Measurements from ENCODE around the gene PDCD11.

Gene PDCD11

DNA sequence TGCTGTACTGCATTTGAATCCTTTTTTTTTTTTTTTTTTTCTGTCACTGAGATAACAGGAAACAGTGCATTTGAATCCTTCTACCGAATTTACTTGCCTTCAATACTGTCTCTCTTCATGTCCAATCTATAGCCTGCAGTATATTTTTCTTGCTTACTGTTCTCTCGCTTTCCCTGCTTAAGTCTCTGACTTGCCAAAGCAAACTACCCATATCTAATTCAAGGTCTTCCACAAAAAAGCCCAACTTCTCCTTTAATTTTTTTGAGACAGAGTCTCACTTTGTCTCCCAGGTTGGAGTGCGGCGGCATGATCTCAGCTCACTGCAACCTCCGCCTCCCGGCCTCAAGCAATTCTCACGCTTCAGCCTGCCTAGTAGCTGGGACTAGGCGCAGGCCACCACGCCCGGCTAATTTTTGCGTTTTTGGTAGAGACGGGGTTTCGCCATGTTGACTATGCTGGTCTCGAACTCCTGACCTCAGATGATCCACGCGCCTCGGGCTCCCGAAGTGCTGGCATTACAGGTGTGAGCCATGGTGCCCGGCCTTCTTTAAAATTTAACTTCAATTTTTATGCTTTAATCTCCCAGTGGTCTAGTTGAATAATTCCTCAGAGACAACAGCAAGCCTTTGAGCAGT lies 882 bp downstream of the PDCD11 start (continued):
- no peak for TF ChIP-seq HIC1 (tag by site-specific recombination; IDR thresholded peaks at IDR 0.05)

DNA sequence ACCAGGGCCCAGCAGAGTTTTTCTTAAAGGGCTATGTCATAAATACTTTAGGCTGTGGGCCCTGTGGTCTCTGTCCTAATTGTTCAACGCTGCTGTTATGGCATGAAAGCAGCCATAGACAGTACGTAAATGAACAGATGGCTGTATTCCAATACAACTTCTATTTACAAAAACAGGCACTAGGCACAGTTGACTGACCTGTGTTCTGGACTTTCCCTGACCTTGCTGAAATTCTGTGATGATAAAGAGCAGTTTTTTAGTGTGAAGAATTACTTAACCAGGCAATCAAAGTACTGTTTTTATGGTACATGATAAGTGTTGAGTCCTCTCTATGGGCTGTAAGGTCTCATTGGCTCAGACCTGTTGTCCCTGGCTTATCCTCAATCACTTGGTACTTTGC lies 17.1 kb downstream of the PDCD11 start:
- POLR2A ChIA-PET, result no interaction called here
- H3K9me3 ChIP-seq (ENCODE audit: control insufficient read depth, insufficient read depth, low read depth, low read length), result no peaks in the 10 kb centered on the region
- no peak overlapping the region for H3K4me3 ChIP-seq (ENCODE audit: low read depth, low read length)
- no peaks in the 10 kb centered on the region for H3K4me1 ChIP-seq (ENCODE audit: control insufficient read depth, insufficient read depth, low read length)
- H3K36me3 ChIP-seq (ENCODE audit: control insufficient read depth in 2 of 2, insufficient read depth in 1 of 2, low read length in 2 of 2), result peaks cover 58 to 90% of the 10 kb centered on the region in 2 experiments
- peak; percentile 46; the same call in 1 of the 2 replicates for TF ChIP-seq ZNF600 (tag by site-specific recombination; IDR thresholded peaks at IDR 0.05)
- TF ChIP-seq ZNF658 (tag by site-specific recombination; IDR thresholded peaks at IDR 0.05), result no peak
- TF ChIP-seq SCRT2 (tag by site-specific recombination; IDR thresholded peaks at IDR 0.05), result no peak
- CTCF ChIA-PET, result interaction anchor here (0.6 to 7.7 kb wide), 4 partner anchors 10 to 180 kb away, joined by 3 to 58 read pairs (median 7); no protein-coding TSS in a partner anchor
- no peak overlapping the region for H3K27ac ChIP-seq (ENCODE audit: extremely low read depth, low read depth, low read length)

- peaks cover 60 to 92% of the 10 kb centered on the region in 2 experiments for H3K36me3 ChIP-seq (ENCODE audit: control insufficient read depth in 2 of 2, insufficient read depth in 1 of 2, low read length in 2 of 2)
- POLR2A ChIA-PET, result no interaction called here
Observed at GRCh38 chr10:103415581-103415980, 19.2 kb downstream of the PDCD11 start.

More at GRCh38 chr10:103415581-103415980, 19.2 kb downstream of the PDCD11 start:
- no peak overlapping the region for H3K4me3 ChIP-seq (ENCODE audit: low read depth, low read length)
- H3K9me3 ChIP-seq (ENCODE audit: control insufficient read depth, insufficient read depth, low read depth, low read length), result no peaks in the 10 kb centered on the region
- H3K4me1 ChIP-seq (ENCODE audit: control insufficient read depth, insufficient read depth, low read length), result no peaks in the 10 kb centered on the region
- H3K27ac ChIP-seq (ENCODE audit: extremely low read depth, low read depth, low read length), result no peak overlapping the region
- CTCF ChIA-PET, result interaction anchor here (1.1 to 7.7 kb wide), 14 partner anchors 13 to 270 kb away, joined by 3 to 58 read pairs (median 6); no protein-coding TSS in a partner anchor
- TF ChIP-seq, protein P1, sequence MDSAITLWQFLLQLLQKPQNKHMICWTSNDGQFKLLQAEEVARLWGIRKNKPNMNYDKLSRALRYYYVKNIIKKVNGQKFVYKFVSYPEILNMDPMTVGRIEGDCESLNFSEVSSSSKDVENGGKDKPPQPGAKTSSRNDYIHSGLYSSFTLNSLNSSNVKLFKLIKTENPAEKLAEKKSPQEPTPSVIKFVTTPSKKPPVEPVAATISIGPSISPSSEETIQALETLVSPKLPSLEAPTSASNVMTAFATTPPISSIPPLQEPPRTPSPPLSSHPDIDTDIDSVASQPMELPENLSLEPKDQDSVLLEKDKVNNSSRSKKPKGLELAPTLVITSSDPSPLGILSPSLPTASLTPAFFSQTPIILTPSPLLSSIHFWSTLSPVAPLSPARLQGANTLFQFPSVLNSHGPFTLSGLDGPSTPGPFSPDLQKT (IDR thresholded peaks at IDR 0.05; ENCODE audit: borderline replicate concordance, low read depth, low read length), result no peak
- TF ChIP-seq ZNF350 (tag by site-specific recombination; IDR thresholded peaks at IDR 0.05) (no peak), ZNF629 (tag by site-specific recombination; IDR thresholded peaks at IDR 0.05) (no peak), MZF1 (tag by site-specific recombination; IDR thresholded peaks at IDR 0.05; ENCODE audit: borderline replicate concordance) (no peak), ZNF266 (tag by site-specific recombination; IDR thresholded peaks at IDR 0.05; ENCODE audit: low read depth) (no peak), ZFP69B (tag by site-specific recombination; IDR thresholded peaks at IDR 0.05) (no peak), ZNF549 (tag by site-specific recombination; IDR thresholded peaks at IDR 0.05) (no peak), ZNF214 (tag by site-specific recombination; IDR thresholded peaks at IDR 0.05; ENCODE audit: borderline replicate concordance) (no peak), ZIC2 (tag by site-specific recombination; IDR thresholded peaks at IDR 0.05) (no peak), SP7 (tag by site-specific recombination; IDR thresholded peaks at IDR 0.05) (no peak), ZFP41 (tag by site-specific recombination; IDR thresholded peaks at IDR 0.05; ENCODE audit: borderline replicate concordance) (no peak), GLIS2 (tag by site-specific recombination; IDR thresholded peaks at IDR 0.05) (no peak), ZNF175 (tag by site-specific recombination; IDR thresholded peaks at IDR 0.05) (no peak), ZNF140 (tag by site-specific recombination; IDR thresholded peaks at IDR 0.05) (no peak), ZEB2 (tag by site-specific recombination; IDR thresholded peaks at IDR 0.05) (no peak)
- TF ChIP-seq, protein P2, sequence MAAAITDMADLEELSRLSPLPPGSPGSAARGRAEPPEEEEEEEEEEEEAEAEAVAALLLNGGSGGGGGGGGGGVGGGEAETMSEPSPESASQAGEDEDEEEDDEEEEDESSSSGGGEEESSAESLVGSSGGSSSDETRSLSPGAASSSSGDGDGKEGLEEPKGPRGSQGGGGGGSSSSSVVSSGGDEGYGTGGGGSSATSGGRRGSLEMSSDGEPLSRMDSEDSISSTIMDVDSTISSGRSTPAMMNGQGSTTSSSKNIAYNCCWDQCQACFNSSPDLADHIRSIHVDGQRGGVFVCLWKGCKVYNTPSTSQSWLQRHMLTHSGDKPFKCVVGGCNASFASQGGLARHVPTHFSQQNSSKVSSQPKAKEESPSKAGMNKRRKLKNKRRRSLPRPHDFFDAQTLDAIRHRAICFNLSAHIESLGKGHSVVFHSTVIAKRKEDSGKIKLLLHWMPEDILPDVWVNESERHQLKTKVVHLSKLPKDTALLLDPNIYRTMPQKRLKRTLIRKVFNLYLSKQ (tag by site-specific recombination; IDR thresholded peaks at IDR 0.05; ENCODE audit: borderline replicate concordance), result no peak
- TF ChIP-seq, protein P3, sequence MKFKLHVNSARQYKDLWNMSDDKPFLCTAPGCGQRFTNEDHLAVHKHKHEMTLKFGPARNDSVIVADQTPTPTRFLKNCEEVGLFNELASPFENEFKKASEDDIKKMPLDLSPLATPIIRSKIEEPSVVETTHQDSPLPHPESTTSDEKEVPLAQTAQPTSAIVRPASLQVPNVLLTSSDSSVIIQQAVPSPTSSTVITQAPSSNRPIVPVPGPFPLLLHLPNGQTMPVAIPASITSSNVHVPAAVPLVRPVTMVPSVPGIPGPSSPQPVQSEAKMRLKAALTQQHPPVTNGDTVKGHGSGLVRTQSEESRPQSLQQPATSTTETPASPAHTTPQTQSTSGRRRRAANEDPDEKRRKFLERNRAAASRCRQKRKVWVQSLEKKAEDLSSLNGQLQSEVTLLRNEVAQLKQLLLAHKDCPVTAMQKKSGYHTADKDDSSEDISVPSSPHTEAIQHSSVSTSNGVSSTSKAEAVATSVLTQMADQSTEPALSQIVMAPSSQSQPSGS (tag by site-specific recombination; IDR thresholded peaks at IDR 0.05; ENCODE audit: low read depth), result no peak
